ENCODE measurements around the gene GSS. TPM values are rescaled to one million over a fixed set of nuclear protein-coding genes. Genes with fewer than 3 reads are reported as not detected.
A peak's percentile ranks its signal among the peaks of the same experiment; 100 is the strongest.

Gene GSS
- total and polyA plus RNA-seq, 2 donors (not counting 3 experiments of a cell fraction or from before 2014, with no cell fraction given) = 47.9 to 65.1 TPM

DNA sequence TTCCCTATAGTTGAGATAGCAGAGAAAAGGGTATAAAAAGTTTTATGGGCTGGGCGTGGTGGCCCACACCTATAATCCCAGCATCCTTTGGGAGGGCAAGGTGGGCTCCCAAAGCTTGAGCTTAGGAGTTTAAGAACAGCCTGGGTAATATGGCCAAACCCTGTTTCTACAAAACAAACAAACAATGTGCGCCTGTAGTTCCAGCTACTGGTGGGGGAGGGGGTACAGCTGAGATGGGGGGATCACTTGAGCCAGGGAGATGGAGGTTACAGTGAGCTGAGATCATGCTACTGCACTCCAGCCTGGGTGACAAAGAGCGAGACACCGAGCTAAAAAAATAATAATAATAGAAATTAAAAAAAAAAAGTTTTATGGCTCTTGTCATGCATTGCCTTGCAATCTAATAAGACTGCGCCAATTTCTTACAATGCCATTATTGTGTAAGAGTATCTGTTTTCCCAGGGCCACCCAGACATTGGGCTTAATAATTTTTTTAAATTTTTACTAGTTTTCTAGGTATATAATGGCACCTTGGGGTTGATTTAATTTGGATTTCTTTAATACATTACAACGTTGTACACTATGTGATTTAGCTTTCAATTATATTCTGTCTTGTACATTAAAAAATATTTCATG lies 75.3 kb downstream of the GSS start:
- H3K9me3 ChIP-seq (replicated peaks; ENCODE audit: control insufficient read depth, insufficient read depth, low read length) = no peaks in the 10 kb centered on the region
- peaks cover 5% of the 10 kb centered on the region for H3K4me1 ChIP-seq (ENCODE audit: control insufficient read depth, extremely low read depth, insufficient read depth, low read length)
- H3K27me3 ChIP-seq (ENCODE audit: control insufficient read depth in 2 of 2, insufficient read depth in 2 of 2, low read length in 2 of 2) = no peaks in the 10 kb centered on the region
- H3K27ac ChIP-seq (ENCODE audit: insufficient read depth, low read depth, low read length) = no peak overlapping the region
- H3K9ac ChIP-seq (replicated peaks; ENCODE audit: extremely low read depth, insufficient read depth, low read length) = no peak overlapping the region
- dilution Hi-C loops (cut with MboI; ENCODE audit: extremely low pct_ligation_motif_present, low sequenced_read_pairs) (no loop called here), intact Hi-C loops (cut with micrococcal nuclease) (no loop called here)
- POLR2A ChIA-PET = no interaction called here
- DNase-seq (ENCODE audit: low read depth, low spot score) (no peak), FAIRE-seq (no peak)
- no peak overlapping the region for H3K4me3 ChIP-seq (replicated peaks in 1 of 3; ENCODE audit: insufficient read depth in 1 of 3, low read depth in 1 of 3, low read length in 3 of 3)
- no TSS peak for BruUV-seq (replicated peaks)
- H3K9me1 ChIP-seq (replicated peaks; ENCODE audit: control insufficient read depth, extremely low read depth, insufficient read depth, low read length) = no peaks in the 10 kb centered on the region
- no peaks in the 10 kb centered on the region for H4K20me1 ChIP-seq (replicated peaks; ENCODE audit: control insufficient read depth, extremely low read depth, insufficient read depth, low read length)
- H3K4me2 ChIP-seq (ENCODE audit: insufficient read depth, low read length) = no peak overlapping the region
- CTCF ChIA-PET = interaction anchor here (0.6 to 1.4 kb wide), 6 partner anchors 14 to 199 kb away, joined by 3 to 5 read pairs (median 4); no protein-coding TSS in a partner anchor
- TF ChIP-seq POLR2A (IDR thresholded peaks at IDR 0.05; ENCODE audit: low read depth, low read length) = no peak
- TF ChIP-seq, protein P1, sequence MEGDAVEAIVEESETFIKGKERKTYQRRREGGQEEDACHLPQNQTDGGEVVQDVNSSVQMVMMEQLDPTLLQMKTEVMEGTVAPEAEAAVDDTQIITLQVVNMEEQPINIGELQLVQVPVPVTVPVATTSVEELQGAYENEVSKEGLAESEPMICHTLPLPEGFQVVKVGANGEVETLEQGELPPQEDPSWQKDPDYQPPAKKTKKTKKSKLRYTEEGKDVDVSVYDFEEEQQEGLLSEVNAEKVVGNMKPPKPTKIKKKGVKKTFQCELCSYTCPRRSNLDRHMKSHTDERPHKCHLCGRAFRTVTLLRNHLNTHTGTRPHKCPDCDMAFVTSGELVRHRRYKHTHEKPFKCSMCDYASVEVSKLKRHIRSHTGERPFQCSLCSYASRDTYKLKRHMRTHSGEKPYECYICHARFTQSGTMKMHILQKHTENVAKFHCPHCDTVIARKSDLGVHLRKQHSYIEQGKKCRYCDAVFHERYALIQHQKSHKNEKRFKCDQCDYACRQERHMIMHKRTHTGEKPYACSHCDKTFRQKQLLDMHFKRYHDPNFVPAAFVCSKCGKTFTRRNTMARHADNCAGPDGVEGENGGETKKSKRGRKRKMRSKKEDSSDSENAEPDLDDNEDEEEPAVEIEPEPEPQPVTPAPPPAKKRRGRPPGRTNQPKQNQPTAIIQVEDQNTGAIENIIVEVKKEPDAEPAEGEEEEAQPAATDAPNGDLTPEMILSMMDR (IDR thresholded peaks at IDR 0.05; ENCODE audit: extremely low read depth in 1 of 2, insufficient read depth in 1 of 2, low read depth in 1 of 2, low read length in 2 of 2) = no peak
- no peak for TF ChIP-seq FOS (IDR thresholded peaks at IDR 0.05; ENCODE audit: borderline replicate concordance, insufficient read depth, low read length)
- no peak for TF ChIP-seq MYC (IDR thresholded peaks at IDR 0.05; ENCODE audit: low read depth, low read length)
- H3K36me3 ChIP-seq (ENCODE audit: control insufficient read depth in 2 of 2, extremely low read depth in 1 of 2, insufficient read depth in 2 of 2, low read length in 2 of 2) = peaks cover 0 to 4% of the 10 kb centered on the region in 2 experiments
- H3K79me2 ChIP-seq (ENCODE audit: control insufficient read depth, insufficient read depth, low read length) = peaks cover 10% of the 10 kb centered on the region
- H2AFZ ChIP-seq (ENCODE audit: low read depth, low read length) = no peak overlapping the region

MicroRNAs encoded within 50 kb of the gene (microRNA counts, 767-probe panel; counts per million panel counts)
- 723 counts per million, percentile 96 among the panel's probes with 10 or more counts for microRNA hsa-miR-499a-3p
- microRNA hsa-miR-499a-5p = 723 counts per million, percentile 96 among the panel's probes with 10 or more counts
- 723 counts per million, percentile 96 among the panel's probes with 10 or more counts for microRNA hsa-miR-499b-3p
- 723 counts per million, percentile 96 among the panel's probes with 10 or more counts for microRNA hsa-miR-499b-5p

Small RNA genes lying within 50 kb of the gene (microRNA-seq; reads per million reads assigned to microRNA genes)
- gene MIR499A (ENCODE audit: borderline number of aligned reads, borderline replicate concordance) (not detected), gene MIR499B (ENCODE audit: borderline number of aligned reads, borderline replicate concordance) (not detected)

Small RNA genes lying within 50 kb of the gene (small RNA-seq; reads per million reads assigned to genes)
- not detected for gene MIR499A (ENCODE audit: insufficient read depth, insufficient read length, low read depth, low replicate concordance)

Other genes starting within 250 kb of the GSS start
- gene NCOA6, start 130.2 kb downstream of the GSS start, total RNA-seq = 25.5 and 26.7 TPM in 2 replicates
- 15.7 and 16.9 TPM in 2 replicates for gene NCOA6, start 130.2 kb downstream of the GSS start, polyA plus RNA-seq
- 4.7 and 5.0 TPM in 2 replicates for gene GGT7, start 83.0 kb downstream of the GSS start, total RNA-seq
- 3.9 and 4.1 TPM in 2 replicates for gene GGT7, start 83.0 kb downstream of the GSS start, polyA plus RNA-seq
- 40.7 and 48.5 TPM in 2 replicates for gene ACSS2, start 79.2 kb downstream of the GSS start, total RNA-seq
- gene ACSS2, start 79.2 kb downstream of the GSS start, polyA plus RNA-seq = 41.8 and 42.3 TPM in 2 replicates
- 0.07 TPM in 1 of 2 replicates, not detected in the other for gene MYH7B, start 62 bp upstream of the GSS start, total RNA-seq
- 0.03 and 0.10 TPM in 2 replicates for gene MYH7B, start 62 bp upstream of the GSS start, polyA plus RNA-seq
- 88.3 and 89.0 TPM in 2 replicates for gene TRPC4AP, start 137.0 kb upstream of the GSS start, total RNA-seq
- gene TRPC4AP, start 137.0 kb upstream of the GSS start, polyA plus RNA-seq = 103 and 104 TPM in 2 replicates
- gene EDEM2, start 191.5 kb upstream of the GSS start, total RNA-seq = 37.5 and 39.5 TPM in 2 replicates
- 29.1 and 30.1 TPM in 2 replicates for gene EDEM2, start 191.5 kb upstream of the GSS start, polyA plus RNA-seq
- 228 and 251 TPM in 2 replicates for gene PROCR, start 216.3 kb upstream of the GSS start, total RNA-seq
- 376 and 414 TPM in 2 replicates for gene PROCR, start 216.3 kb upstream of the GSS start, polyA plus RNA-seq

Measured in endothelial cell of umbilical vein (primary cell).